ENCODE results near the gene LDB2.

- TF ChIP-seq MAX (IDR thresholded peaks at IDR 0.05), result no peak
- no peak for TF ChIP-seq CREB1 (IDR thresholded peaks at IDR 0.05; ENCODE audit: low read depth)
- TF ChIP-seq ZBTB7A (IDR thresholded peaks at IDR 0.05; ENCODE audit: low read depth), result no peak
- no peak for TF ChIP-seq EP300 (IDR thresholded peaks at IDR 0.05; ENCODE audit: borderline replicate concordance)
- TF ChIP-seq EGR1 (IDR thresholded peaks at IDR 0.05), result no peak
- no peak for TF ChIP-seq TAF1 (IDR thresholded peaks at IDR 0.05; ENCODE audit: low read depth)
- TF ChIP-seq RAD21 (IDR thresholded peaks at IDR 0.05; ENCODE audit: low read depth), result no peak
- TF ChIP-seq YY1 (IDR thresholded peaks at IDR 0.05; ENCODE audit: low read depth), result no peak
- no peak for TF ChIP-seq REST (IDR thresholded peaks at IDR 0.05; ENCODE audit: low read depth)
- no peak for TF ChIP-seq FOXM1 (IDR thresholded peaks at IDR 0.05; ENCODE audit: borderline replicate concordance, low read depth)
- no peak for TF ChIP-seq NFIC (IDR thresholded peaks at IDR 0.05)
- no peak for TF ChIP-seq TCF12 (IDR thresholded peaks at IDR 0.05; ENCODE audit: low read depth)
- no peak for TF ChIP-seq USF1 (IDR thresholded peaks at IDR 0.05)
- no peak for TF ChIP-seq CEBPB (IDR thresholded peaks at IDR 0.05)
Measured at GRCh38 chr4:16890651-16891050, 7.8 kb downstream of the LDB2 start.
